NOMO-1 (cell line): ENCODE data around the gene SMG7.

Experiments
- DNase-seq, 2 experiments: peaks; one replicate each; lab custom pipeline; 2025; ENCODE audit not compliant: unreplicated experiment in 2 of 2; lab: John Stamatoyannopoulos, UW

SMG7 gene

DNA sequence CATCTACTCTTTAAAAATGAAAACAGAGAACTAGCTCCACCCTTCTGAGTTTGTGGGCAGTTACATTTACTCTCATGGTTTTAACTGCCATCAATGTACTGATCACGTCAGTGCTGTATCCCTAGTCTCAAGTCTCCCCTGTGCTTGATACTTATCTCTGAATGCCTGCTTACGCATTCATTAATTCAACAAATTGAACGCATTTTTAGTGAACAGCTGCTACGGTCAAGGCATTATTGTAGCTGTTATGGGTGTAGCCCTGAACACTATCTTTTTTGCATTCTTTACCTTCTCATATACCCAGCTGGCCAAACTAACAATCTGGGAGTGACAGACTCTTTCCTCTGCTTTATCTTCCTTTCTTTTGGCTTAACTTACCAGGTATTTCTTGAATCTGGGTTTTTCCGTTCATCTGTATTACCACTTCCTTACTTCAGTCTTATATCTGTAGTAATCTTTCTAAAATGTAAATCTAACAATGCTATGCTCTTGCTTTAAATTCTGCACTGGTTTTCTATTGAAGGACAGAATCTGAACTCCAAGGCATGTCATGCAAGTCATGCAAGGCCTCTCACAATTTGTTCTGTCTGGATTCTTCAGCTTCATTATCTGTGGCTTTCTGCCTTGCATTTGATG lies 33.3 kb downstream of the SMG7 start:
- DNase-seq, result no peak

DNA sequence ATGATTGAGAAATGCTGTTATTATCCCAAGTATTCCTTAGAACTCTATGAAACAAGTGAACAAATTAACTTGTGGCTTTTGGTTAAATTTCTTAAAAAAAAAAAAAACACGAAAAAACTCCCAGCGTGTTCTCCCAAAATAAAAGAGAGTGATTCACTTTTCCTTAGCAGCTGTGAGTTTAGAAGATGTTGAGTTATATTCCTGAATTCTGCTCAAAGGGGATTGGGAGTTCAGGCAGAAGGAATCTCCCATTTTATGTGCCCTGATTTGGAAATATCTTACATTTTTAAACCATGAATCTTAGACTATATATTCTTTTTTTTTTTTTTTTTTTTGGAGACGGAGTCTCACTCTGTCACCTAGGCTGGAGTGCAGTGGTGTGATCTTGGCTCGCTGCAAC lies 34.3 kb downstream of the SMG7 start:
- DNase-seq, result no peak

DNA sequence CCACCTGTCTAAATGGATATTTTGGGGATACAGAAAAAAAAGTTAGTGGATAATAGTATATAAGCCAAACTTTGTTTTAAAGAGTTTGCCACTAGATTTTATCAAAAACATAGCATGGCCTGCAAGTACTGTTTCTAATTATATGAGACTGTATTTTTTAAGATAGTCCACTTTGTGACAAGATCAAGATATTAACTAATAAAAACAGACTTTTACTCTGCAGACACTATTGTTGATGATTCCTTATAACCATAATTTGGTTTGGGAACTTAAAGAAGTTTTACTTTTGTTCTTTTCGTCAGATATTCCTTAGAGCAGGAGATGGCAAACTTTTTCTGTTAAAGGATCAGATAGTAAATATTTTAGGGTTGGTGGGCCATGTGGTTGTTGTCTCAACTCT lies 36.4 kb downstream of the SMG7 start:
- no peak for DNase-seq

DNA sequence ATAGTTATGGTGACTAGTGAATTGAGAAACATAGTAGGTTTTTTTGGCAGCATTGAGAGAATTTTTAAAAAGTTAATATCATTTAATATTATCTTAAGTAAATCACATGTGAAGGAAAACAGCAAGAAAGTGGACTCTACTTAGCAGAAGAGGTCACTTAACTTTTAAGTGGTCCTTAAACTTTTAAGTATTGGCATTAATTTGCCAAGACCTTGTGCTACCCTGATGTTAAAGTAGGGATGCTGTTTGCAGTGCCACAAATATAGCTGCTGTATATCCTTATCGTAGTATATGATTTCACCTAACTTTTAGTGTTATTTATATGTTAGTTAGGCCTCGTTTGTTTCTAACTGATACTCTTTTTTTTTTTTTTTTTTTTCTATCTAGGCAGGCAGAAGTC lies 40.2 kb downstream of the SMG7 start:
- DNase-seq, result no peak

DNA sequence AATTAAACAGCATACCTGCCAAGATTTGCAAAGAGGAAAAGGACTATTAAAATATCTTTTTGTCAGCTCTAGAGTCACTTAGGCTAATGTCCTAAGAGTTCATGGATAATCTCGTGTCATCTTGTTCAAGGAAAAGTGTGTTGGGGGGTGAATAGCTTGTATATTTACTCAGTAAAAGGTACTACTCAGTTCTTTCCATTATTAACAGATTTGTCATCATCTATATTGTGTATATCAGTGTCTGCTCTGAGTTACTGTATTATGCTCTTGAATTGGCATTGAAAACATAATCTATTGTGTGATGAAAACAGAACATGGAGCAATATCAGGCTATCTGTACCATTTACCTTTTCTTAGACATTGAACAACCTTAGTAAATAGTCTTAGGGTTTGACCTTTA lies 41.9 kb downstream of the SMG7 start:
- no peak for DNase-seq

DNA sequence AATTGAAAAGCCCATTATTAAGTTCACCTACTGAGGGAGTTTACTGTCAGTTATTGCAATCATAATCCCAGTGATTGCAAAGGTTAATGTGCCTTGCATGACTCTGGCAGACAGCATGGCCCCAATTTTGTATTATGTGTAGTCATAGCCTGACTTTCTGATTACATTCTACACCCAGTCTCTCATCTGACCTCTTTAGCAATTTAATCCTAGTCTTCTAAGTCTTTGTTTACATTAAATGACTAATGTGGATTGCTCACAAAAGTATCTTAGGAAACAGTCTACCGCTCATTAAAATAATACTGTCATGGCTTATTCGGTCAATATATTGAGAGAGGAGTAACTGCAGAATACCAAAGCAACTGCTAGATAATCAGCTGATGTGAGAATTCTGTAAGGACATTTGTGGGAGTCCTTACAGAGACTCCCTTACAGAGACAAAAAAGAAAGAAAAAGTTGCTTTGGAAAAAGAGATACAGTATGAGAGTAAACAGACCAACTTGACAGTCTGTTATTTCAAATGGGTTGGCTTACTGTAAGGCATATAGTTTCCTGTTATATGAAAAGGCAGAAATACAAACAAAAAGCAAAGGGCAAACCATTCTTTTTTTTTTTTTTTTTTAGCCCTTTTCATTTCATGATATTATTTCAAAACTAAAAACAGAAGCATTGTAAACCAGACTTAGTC lies 42.8 kb downstream of the SMG7 start:
- no peak for DNase-seq

DNA sequence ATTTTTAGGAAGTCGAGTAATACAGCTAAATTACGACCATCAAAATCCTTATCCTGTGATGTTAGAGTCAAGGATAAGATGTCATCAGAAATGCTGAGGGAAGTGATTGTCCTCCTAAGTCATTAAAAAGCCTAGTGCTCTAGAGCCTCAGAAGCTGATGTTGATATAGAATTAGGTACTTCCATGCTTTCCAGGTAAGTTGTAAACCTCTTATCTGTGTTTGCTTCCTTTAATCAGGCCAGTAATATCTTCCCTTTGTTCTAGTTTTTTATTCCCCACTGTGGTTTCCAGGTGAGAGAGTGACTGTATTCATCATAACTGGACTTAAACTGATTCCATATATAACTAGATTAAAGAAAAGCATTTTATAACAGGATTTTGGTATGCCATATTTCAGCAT lies 44.4 kb downstream of the SMG7 start:
- DNase-seq, result no peak

DNA sequence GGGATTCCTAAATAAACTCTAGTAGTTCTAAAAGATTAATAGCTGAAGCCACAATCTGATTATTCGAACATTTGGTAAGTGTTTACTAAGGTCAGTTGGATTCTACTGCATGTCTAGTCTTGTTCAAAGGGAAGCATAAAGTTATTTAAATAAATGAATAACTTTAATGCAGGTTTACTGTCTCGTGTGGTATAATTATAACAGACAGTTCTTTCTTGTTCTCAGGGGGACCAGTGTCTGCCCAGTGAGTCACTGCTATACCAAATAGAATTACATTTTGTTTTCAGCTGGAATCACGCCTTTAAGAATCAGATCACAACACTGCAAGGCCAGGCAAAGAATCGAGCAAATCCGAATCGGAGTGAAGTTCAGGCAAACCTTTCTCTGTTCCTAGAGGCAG lies 45.1 kb downstream of the SMG7 start:
- no peak for DNase-seq

DNA sequence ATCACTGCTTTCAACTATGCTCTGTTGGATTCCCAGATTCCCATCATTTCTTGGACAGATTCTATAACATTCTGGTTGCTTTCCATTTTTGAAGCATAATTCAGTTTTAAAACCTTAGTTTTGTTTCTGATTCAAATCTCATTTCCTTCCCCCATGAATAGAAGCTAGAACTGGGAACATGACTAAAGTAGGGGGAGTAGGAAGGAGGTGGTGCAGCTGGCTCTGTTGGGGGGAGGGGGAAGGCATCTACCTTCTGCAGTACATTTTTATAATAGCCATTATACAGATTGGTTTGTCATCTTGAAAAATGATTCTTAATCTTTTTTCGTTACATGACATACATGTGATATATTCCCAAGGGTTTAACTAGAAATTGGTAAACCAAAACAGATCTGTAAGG lies 48.1 kb downstream of the SMG7 start:
- DNase-seq, result no peak

DNA sequence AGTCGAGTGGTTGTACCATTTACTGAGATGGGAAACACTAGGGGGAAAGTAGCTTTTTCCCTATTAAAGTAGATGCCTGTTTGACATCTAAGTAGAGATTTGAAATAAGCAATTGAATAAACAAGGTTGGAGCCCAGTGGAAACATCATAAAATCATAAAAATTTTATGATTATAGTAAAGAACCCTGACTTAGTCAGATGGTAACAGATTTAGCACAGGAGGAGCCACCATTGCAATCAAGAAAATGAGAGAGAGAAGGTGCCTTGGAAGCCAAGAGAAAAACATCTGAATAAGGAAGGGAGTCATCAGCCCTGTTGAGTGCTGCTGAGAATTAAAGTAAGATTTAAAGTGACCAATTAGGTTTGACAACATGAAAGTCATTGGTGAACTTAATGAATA lies 49.8 kb downstream of the SMG7 start:
- DNase-seq, result no peak

DNA sequence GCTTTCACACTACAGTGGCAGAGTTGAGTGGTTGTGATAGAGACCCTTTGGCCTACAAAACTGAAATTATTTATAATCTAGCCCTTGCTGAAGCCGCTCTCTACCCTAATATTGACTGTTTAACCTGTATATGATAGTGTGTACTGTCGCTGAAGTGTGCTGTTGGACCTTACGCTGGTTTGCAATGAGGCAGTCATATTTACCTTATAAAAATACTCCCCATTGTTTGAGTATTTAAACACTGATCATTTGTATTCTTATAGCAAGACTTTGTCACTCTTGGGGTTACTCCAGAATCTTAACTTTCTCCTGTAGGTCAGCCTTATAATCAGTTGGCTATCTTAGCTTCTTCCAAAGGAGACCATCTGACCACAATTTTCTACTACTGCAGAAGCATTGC lies 56.3 kb downstream of the SMG7 start:
- DNase-seq, result no peak

DNA sequence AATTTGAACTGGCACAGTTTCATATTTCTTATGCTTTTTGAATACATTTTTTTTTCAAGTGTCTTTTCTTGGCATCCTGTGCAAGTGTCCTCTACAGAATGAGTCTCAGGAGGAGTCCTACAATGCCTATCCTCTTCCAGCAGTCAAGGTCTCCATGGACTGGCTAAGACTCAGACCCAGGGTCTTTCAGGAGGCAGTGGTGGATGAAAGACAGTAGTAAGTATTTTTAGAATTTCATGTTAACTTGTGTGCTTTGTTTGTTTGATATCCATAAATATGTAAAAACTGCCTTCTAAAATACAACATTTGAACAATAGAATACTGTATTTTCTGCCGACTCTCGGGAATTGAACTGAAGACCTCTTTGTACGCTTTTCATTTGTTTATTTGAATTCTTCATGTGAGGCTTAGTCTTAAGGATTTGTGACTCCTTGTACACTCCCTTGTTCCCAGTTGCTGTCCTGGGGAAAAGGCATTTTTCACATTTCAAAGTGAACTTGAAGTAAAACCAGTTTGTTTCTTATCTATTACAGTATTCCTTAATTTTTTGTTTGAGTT lies 61.4 kb downstream of the SMG7 start:
- no peak for DNase-seq

DNA sequence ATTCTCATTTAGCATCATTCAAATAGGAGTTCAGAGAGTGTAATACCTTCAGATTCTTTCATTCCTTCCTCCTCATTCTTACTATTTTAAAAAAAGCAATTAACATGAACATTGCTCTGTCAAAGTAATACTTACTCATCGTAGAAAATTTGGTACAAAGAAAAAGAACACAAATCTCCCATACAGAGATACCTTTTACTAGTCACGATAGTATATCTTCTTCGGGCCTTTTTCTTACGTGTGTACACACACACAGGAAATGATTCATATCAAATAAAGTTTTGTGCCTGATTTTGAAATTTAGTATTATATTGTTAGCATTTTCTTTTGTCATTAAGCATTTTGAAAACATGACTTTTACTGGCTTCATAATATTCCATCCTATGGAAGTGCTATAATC lies 65.1 kb downstream of the SMG7 start:
- no peak for DNase-seq

DNA sequence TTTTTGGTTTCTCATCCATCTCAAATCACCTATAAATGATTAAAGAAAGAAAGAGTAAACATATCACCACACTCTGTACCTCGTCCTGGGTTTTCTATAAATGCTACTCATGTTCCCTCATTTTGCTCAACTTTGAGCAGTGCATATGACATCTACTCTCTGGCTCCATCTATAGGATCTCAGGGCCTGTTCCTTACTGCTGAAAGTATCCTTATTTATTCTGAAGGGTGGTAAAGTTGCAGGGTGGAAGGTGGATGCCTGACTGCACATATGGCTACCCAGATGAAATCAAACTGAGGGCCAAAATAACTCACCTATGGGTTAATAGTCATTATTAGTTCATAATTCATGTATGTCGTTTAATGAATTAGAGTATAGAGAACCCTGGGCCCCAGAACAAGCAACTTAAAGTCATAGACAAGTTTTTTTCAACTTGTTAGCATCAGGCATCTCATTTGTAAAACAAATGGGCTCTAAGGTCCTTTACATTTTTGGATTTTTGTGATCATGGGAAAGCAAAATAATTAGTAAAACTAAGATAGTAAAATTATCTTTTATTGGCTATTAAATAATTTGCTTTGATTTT lies 71.4 kb downstream of the SMG7 start:
- peak; percentile 42 to 59 for DNase-seq

DNA sequence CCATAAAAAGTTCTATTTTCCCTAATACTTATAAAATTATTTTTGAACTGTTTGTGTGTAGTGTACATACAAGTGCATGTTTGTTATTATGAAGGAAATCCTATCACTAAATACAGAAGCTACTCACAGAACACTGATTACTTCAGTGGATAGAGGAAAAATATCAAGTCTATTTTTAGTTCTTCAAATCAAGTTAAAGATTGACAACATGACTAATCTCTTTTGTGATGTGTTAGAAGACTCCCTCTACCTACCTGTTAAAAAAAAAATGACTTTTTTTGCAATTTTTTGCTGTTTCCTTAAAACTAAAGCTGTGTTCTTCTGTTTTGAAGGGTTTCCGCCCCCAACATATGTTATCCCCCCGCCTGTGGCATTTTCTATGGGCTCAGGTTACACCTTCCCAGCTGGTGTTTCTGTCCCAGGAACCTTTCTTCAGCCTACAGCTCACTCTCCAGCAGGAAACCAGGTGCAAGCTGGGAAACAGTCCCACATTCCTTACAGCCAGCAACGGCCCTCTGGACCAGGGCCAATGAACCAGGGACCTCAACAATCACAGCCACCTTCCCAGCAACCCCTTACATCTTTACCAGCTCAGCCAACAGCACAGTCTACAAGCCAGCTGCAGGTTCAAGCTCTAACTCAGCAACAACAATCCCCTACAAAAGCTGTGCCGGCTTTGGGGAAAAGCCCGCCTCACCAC lies 72.4 kb downstream of the SMG7 start:
- no peak for DNase-seq

DNA sequence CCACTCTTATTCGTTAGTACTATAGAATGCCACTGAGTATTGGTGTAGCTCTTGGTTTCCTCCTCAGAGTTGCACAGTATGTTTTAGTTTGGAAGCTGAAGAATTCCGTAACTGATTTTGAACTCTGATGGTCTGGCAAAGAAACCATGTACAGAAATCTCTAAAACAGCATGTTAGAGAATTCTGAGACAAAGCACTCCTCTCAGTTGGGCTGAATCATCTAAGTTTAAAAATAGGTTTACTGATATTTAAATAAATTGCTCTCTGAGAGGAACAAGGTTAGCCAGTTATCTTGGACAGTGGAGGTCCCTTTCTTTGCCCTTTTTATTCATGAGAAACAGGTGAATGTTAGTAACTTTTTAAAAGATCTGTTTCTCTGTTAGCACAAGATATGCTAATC lies 74.1 kb downstream of the SMG7 start:
- DNase-seq, result no peak

DNA sequence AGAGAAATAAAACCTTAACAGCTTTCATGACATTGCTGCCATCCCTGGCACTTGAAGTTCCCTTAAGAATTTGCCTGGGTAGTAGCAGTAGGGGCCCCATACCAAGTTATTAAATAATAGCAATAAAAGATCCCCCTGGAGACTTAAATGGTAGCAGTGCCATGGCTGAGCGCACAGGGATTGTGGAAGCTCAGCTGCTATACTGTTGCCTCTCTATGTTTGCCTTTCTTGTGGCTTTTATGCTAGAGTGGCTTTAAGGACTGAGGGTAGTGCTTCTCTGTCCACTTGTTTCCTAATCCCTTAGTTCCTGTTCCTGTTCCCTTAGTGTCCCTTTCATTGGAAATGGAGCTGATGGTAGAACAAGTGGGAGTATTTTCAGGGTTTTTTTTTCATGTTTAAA lies 75.8 kb downstream of the SMG7 start:
- DNase-seq, result no peak

DNA sequence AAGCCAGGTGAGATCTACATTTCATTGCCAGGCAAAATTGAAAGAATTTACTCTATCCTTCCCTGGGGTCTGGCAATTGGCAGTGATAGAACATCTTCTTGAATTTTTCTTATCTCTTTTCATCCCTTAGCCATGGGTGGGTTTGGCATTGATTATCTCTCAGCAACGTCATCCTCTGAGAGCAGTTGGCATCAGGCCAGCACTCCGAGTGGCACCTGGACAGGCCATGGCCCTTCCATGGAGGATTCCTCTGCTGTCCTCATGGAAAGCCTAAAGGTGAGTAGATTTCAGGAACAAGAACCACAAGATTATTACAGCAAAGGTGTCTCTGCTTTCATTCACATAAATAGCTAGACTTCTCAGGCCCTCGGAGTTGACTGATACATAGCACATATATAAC lies 78.6 kb downstream of the SMG7 start:
- DNase-seq, result no peak

DNA sequence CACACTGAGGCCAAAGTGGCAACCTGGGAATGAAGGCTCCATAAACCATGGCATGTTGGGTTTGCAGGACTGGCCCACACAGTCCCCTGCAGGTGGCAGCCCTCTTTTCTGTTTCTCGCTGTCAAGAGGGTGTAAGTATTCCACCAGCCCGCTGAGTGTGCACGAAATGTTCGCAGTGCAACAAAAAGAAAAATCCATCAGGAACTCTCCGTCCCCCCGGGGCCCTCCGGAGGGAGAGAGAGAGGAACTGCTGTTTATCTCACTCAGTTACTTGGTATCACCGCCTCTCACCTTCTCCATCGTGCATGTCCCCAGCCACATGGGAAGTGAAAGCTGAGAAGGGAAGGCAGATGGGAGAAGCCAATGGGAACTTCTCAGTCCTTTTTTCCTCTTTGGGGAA lies 79.6 kb downstream of the SMG7 start:
- DNase-seq, result no peak

DNA sequence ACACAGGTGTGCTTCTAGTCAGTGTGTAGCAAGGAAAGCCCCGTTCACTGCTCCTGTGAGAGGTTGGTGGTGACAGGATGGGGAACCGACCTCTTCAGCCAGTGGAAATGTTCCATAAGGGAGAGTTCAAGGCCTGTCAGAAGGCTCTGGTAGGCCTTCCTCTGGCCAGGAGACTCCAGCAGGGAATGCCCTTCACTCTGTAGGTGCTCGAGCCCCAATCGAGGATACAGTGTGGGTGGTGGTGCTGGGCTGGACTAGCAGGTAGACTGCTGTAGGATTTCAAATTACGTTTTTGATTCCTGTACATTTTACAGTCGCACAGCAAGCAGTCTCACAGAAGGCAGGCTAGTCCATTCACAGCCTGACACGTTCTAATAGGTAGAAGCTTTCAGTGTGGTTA lies 80.1 kb downstream of the SMG7 start:
- DNase-seq, result no peak

DNA sequence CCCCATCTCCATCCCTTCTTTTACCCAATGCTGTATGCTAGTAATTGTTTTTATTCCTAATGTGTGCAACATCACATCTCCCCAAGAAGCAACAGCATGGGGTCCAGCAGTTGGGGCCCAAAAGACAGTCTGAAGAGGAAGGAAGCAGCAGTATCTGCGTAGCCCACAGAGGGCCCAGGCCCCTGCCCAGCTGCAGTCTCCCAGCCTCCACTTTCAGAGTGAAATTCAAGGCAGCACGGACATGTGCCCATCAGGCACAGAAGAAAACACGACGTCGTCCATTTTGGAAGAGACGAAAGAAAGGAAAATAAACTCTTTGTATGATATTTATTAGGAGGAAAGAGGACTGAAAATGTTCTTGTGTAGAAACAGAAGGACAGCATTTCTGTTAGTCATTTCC lies 80.6 kb downstream of the SMG7 start:
- no peak for DNase-seq

DNA sequence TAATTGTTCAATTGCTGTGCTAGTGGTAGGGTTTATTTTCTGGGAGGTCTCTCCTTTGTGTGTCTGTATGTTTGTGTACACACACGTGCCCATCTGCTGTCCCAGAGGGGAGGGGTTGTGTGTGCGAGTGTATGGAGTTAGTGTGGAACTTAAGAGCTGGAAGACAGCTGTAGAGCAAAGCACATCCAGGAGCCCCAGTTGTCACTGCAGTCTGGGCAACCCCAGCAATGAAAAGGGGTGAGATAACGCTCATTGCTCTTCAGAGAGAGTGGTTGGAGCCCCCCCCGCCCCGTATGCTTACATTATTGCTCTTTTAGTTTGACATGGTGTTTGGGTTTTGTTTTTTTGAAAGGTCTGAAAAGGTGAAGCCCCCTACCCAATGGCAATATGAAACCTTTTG lies 81.0 kb downstream of the SMG7 start:
- no peak for DNase-seq
